CD1c-positive myeloid dendritic cell (primary cell): ENCODE data around the gene SRBD1.

ENCODE experiments used
- DNase-seq: peaks from one replicate; pipeline ENCODE4 v3.0.0-alpha.2; 2016; ENCODE audit errors: extremely low spot score

The SRBD1 gene

DNA sequence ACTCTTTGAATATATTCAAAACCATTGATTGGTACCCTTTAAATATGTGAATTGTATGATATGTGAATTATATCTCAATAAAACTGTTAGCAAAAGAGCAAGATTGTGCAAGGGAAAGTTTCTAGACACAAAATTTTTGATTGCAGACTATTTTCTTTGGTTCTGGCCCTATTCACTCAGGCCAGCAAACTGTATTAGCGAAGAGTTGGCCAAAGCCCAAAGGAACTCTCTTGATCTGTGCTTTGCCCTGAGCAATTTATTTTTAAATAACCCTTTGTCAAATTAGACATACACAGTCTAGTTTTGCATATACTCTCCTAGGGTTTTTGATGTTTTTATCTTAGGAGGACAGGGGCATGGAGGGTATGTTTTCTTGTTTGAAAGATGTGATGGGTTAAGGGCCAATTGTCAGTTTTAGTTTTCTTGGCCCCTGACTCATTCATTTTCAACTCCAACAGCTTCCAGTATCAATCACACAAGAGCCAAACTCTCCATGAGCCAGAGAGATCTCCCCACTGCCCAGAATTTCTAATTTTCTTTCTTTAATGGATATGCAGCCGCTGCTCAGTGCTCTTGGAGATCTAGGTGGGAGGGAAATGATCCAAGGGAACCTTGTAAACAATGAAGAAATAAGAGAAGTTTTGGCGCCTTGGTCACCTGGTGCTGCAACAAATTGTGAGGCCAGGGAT is 231.5 kb downstream of the SRBD1 start:
- no peak for DNase-seq

DNA sequence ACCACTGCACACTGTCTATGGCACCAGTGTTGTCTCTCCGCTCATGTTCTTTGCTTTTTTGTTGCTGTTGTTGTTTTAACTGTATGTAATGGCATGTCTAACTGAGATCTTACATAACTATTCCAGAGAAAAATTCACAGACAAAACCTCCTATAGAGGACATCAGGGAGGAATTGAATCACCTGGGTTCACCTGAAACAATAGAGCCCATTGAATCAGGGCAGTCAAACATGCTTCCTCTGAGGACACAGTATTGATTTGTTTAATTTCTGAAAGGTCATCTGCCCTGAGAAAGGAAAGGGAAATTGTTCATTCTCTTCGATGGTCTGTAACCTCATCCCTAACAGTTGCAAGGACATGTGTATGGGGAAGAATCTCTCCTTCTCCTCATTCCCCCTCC is 237.5 kb downstream of the SRBD1 start:
- DNase-seq, result no peak

DNA sequence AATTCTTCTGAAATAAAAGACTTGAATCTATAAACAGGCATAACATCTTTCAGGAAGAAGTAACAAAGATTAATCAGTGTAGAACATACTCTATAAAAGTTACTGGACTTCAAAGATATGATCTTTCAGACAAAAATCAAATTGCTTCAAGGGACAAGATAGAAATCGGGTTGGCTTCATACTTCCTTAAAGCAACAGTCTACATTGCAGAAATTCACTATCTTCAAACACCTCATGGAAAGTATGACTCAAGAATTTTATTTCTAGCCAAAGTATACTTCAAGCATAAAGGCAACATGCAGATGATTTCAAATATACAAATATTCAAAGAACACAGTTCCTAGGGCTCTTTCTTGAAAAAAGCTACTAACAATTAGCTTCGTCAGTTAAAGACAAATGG is 240.7 kb downstream of the SRBD1 start:
- no peak for DNase-seq

DNA sequence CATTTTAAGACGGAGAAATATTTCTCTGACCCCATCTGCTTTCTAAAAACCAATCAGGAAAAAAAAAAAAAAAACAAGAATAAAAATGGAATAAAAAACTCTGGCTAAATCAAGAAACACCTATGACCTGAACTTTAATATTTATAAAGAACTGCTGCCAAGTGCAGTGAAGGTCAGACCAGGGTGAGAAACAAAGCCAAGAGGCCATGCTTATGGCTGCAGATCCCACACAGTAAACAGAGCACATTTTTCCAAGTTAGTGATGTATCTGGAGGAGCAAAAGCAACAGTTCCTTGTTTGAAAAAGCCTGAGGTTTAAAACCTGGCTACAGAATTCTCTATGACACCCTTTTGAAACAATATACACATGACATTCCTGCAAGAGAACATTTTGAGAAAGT is 242.3 kb downstream of the SRBD1 start:
- no peak for DNase-seq

DNA sequence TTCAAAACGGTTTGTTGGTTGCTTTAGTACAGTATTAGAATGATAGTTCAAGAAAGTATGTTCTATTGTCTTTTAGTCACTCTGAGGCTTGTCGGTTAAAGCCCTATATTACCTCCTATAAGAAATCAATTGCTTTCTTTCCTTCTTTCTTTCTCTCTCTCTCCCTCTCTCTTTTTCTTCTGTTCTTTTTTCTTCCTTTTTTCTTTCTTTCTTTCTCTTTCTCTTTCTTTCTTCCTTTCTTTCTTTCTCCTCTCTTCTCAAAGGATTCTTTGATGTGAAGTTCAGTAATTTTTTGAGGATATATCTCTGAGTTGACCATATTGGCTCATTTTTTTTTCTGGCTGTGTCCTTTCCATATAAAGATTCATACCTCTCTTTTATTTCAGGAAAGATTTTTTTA is 249.4 kb downstream of the SRBD1 start:
- DNase-seq, result no peak

DNA sequence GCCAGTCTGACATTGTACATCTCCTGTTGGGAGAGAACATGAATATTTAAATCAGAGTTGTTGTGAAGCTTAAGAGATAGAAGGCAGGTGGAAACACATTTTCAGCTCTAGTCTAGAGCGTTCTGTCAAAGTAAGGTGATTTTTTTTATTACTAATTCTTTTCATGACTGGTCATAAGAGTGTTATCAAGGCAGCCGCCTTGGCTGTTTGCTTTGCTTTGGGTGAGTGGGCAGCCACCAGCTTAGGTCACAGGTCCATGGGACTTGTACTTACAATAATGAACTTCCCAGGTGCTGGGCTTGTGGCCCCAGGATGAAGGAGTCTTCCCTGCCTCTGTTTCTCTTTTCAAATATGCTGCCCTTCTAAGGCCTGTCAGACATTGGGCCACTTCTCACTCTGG is 256.3 kb downstream of the SRBD1 start:
- DNase-seq, result no peak

DNA sequence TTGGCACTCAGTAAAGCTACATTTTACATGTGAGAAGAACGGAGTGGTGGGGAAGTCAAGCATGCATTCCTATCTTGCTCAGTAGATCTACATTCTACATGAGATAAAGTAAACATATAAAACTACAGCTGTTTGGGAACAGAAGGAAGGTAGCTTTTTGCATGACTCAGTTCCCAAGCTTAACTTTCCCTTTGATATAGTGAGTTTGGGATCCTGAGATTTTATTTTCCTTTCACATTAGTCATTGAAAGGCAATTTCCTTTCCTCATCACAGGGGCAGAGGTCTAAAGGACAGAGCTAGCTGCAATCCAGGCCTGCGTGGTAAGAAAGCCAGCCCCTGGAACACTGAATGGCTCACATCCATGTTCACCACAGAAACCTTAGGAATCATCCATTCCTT is 257.2 kb downstream of the SRBD1 start:
- no peak for DNase-seq

DNA sequence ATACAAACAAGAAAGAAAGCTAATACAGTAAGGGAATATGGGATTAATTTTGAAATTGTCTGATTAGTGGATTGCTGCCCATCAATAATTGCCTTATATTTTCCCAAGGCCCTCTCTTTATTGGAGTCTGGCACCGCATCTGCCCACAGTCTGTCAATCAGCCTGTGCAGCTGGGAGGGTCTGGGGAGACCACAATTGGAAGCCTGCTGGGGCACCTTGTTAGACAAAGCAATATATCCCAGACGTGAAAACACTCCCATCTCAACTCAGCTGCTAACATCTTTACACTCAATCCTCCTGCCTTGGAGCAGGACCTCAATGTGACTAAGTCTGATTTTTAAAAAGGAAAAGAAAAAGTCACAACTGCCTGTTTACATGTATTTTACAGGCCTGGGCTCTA is 258.6 kb downstream of the SRBD1 start:
- DNase-seq, result no peak

DNA sequence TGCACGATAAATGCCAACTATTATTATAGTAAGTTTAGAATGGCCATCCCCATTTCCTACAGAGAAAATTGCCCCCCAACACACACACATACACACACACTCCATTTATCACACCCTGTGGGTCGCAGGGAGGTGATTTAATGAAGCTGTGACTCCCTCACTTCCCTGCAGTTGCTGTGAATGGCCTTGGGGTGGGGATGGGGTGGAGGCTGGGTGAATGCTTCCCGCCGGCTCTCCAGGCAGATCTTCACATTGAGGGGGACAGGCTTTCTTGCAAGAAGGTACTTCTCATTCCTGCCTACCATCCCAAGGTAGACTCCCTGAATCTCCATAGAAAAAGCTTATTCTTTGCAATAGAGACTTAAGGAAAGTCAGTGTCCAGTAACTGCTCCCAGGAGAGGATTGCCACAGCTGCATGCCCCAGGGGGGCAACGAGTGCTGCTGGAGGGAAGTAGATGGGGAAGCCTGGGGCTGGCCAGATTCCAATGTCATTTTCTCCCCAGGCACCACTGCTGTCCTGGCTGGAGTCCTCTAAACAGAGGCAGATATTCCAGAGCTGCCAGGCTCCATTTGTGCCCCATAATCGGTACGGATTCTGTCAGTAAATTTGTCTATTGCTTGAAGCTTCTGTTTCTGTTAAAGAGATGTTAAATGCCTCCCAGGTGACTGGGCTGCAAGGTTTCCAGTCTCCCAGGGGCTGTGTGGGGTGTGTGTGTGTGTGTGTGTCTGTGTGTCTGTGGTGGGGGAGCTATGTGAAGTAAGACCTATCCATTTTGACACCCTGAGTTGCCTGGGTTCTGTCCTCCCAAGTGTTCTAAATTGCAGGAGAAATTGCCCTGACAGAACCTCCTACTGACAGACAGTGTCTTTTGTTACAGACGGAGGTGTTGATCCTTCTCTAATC is 265.5 kb downstream of the SRBD1 start:
- DNase-seq, result no peak

DNA sequence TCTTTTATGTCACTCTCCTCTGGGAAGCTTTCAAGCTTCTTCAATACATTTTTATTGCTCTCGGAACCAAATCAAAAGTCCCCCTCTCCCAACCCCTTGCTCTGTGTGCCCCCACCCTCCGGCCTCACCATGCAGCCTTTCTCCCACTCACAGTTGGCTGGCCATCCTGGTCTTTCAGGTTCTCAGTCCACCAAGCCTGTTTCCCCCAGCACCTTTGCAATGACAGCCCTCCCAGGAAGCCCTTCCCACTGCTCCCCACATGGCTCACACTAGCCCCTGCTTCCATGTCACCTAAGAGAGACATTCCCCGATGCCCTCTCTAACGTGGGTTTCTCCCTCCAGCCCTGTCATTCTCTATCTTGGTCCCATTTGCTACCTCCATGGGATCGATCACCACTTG is 266.6 kb downstream of the SRBD1 start:
- no peak for DNase-seq

DNA sequence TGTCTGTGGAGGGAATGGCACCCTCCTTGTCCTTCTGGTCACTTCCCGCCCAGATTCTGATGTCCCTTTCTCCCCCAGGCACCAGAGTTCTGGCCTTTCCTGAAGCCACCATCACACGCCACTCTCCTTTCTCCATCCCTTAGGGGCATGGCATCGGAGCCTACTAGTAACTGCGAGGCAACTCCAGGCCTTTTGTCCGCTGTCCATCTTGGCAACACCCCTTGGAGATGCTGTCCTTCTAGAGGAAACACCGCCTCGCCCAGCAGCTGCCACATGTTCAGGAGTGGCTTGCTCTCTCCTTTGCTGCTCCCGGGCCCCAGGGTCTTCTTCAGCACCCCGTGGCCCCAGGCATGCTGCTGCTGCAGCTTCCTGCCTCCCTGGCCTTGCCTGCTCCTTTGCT is 267.0 kb downstream of the SRBD1 start:
- DNase-seq, result no peak

DNA sequence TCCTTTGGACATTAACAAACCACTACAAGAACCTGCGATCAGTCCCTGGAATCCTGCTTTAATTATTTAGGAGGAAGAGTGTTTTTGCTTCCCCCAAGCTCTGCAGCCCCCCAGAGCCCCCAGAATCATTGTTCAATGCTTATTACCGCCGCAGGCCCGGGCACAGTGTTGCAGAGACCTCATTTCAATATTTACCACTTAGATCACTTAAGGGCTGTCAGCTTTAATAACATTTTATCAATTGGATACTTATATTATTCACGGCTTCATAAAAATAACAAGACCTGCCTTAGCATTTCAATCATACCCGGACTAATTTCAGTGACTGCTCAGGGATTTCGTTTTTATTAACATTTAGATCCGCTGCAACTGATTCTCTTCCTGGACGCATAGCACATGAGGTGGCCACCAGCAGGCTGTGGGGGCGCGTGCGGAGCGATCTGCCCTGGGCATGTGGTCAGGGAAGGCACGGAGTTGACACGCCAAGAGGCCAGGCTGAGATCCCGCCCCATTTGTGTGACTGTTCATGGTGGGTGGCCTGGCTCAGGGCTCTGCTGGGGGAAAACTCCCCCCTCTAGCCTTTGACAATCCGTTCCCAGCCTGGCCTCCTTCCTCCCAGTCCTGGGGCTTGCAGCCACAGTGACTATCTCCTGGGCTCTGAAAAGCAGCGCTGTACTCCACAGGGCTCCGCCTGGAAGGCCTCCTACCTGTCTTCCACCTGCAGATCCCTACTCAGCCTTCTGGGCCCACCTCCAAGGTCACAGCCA is 267.6 kb downstream of the SRBD1 start:
- no peak for DNase-seq

DNA sequence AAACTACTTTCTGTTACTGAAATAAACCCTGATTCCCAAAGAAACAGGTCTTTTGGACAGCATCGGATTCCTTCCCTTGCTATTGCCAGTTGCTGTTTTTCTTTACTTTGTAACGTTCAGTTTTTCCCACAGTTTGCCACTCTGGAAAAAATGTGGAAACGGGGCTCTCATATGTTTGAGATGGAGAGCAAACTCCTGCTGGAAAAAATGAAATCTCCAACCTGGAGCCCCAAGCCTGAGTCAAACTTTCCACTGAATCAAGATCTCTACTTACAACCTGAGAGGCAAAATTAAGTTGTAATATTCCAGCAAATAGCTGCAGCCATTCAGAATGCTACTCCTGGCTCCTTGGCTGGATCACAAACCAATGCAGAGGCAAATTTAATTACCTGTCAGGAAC is 270.7 kb downstream of the SRBD1 start:
- no peak for DNase-seq

DNA sequence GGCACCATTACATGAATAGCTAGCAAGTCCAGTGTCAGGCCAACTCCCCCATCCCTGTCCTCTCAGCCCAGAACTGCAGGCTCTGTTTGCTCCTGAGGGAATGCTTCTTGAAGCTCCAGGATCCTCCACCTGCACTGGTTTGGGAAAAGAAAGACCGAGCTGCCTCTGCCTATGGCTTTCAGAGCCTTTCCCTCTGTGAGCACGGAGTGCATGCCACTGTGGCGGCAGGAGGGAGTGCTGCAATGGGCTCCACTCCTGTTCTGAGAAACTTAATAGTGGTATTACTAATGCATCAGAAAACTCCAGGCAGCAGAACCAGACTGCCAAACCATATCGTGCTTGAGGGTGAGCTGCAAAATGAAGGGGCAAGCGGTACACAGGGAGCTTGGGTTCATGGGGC is 271.8 kb downstream of the SRBD1 start:
- no peak for DNase-seq
